Stimulated activated CD4-positive, alpha-beta T cell treated with anti-CD3 and anti-CD28 coated beads, Interleukin-12 subunit alpha, Interleukin-12 subunit beta, amount 100 ng/mL, for 24 hours (primary cell): ENCODE measurements around the gene SORD.

Experiments
- DNase-seq, 2 experiments: peaks; one replicate each; pipeline ENCODE4 v3.0.0-alpha.2; 2020; ENCODE audit warnings: low read depth in 2 of 2

SORD gene

DNA sequence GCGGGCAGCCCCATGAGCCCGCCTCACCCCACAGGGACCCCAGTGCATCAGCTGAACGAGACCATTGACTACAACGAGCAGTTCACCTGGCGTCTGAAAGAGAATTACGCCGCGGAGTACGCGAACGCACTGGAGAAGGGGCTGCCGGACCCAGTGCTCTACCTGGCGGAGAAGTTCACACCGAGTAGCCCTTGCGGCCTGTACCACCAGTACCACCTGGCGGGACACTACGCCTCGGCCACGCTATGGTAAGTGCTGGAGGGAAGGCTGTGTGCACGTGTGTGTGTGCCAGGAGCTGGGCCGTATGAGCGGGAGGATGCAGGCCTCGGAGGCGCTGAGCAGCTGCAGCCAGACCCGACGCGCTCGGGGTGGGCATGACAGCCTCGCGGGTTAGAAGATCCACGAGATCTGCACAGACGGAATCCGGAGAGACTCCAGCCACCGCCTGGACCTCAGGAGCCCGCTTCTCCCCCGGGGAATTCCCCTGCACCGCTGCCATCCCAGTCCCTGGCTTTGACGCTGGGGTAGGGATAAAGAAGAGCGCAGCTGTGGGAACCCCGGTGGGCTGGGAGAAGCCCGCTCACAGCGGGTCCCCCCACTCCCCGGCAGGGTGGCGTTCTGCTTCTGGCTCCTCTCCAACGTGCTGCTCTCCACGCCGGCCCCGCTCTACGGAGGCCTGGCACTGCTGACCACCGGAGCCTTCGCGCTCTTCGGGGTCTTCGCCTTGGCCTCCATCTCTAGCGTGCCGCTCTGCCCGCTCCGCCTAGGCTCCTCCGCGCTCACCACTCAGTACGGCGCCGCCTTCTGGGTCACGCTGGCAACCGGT lies 93.7 kb downstream of the SORD start:
- DNase-seq, result no peak

DNA sequence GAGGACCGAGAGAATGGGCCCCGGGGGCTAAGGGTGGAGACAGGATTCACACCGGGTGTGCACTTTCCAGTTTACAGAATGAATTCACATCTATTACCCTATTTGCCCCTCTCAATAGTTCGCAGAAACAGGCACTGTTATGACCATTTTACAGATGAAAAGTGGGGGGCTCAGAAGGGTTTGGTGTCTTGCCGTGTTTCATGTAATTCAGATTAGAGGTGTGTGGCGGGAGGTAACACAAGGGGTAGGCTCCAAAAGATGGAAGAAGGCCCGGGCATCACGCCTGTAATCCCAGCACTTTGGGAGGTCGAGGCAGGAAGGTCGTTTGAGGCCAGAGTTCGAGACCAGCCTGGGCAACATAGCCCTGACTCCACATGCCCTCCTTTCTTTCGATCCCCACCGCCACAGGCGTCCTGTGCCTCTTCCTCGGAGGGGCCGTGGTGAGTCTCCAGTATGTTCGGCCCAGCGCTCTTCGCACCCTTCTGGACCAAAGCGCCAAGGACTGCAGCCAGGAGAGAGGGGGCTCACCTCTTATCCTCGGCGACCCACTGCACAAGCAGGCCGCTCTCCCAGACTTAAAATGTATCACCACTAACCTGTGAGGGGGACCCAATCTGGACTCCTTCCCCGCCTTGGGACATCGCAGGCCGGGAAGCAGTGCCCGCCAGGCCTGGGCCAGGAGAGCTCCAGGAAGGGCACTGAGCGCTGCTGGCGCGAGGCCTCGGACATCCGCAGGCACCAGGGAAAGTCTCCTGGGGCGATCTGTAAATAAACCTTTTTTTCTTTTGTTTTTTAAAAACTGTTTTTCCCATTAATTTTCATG lies 94.5 kb downstream of the SORD start:
- no peak for DNase-seq

DNA sequence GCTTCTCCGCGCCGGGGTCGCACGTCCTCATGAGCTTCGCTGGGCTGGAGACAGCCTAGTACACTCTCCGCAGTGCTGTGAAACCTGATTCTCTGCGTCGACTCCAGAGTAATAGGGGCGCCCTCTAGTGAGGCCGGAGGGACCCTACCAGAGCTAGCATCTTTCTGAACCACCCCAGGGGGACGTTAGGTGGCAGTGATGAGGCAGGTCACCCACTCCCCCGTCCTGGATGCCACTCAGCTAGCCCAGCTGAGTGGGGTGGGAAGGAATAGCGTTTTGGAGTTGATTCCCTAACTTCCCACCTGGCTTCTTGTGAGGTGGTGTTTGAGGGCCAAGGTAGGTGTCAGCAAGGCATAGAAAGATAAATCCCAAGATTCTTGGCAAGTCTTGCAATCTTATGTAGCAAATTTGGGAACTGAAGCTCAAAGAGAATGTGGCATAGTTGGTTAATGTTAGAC lies 95.2 kb downstream of the SORD start:
- peak; percentile 64 to 84 for DNase-seq

DNA sequence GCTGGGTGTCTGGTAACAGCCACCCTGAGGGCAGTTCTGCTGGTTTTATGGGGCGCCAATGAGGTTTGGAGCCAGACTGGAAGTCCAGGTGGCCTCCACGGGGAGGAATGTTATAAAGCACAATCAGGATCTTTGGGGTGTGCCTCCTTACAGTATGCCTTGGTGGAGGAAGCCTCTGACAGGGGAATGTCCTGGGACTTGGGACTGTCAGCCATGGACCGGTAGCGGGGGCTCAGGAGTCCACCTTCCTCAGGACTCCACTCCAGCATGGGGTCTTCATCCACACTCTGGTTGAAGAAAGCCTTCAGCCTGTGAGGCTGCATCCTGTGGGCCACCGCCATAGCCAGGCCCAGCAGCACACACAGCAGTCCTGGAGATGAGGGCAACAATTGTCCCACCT lies 96.0 kb downstream of the SORD start:
- no peak for DNase-seq

DNA sequence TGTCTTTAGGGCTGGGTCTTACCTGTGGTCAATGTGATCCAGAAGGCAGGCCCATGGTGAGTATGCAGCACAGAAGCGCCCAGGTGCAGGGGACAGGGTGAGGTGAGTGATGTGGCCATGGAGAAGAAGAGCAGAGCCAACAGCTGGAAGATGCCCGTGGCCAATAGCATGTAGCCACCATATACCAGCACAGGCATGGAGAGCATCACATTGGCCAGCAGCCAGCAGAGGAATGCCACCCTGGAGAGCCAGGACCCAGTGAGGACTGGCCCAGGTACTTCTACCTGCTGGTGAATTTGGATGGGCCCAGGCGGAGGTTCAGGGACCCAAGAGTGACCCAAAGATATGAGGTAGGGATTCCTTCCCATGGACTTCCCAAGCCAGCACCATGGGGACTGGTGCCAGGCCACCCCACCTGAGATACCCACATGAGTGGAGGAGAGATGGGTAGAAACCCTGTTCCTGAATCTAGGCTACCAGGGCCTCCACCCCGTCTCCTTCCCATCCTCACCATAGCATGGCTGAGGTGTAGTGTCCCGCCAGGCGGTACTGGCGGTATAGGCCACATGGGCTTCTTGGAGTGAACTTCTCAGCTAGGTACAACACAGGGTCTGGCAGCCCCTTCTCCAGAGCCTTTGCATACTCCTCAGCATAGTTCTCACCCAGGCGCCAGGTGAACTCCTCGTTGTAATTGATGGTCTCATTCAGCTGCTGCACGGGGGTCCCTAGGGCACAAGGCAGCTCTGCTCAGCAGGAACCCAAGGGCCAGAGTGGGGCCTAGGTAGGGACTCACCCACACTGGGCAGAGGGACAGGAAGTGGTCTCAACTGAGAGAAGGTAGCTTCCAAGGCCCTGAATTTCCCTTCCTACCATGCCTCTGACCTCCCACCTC lies 97.3 kb downstream of the SORD start:
- no peak for DNase-seq

DNA sequence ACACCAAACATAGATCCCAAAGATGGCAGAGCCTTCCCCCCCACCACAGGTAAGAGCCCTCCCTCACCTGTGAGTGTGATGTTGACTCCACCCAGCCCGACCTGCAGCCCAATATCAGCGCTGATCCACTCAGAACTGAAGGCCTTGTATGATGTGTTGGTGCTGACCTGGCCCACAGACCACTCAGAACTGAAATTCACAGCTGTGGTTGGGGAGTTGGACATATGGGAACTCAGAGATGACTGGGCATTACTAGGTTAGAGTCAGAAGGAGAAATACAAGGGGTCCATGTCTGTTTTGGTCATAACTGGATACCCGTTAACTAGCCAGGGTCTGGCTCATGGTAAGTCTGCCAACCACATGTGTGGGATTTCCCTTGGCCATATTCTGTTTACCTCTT lies 98.0 kb downstream of the SORD start:
- no peak for DNase-seq

DNA sequence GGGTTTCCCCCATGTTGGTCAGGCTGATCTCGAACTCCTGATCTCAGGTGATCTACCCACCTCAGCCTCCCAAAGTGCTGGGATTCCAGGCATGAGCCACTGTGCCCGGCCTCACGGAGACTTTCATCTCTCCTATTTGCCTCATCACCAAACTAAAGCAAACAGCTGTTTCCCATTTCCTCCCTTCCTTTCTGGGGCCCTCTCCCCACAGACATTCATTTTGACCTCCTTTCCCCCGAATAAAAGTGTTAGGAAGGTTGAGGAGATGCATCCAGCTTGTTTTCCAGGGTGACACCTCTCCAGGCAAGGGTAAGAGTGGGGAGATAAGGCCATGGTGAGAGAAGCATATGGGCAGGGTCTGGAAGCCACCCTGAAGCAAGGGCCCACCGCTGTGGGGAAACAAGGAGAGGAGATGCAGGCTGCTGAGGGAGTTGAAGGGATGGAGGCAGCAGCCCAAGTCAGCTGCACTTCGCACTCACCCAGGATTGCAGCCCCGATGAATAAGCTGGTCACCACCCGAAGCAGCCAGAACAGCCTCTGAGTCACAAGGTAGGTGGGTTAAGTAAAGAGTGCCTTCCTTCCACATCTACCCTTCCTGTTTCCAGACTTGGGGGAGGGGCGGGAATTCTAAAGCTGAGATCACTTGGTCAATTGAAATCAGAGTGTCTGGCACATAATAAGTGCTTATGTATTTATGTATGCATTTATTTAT lies 98.9 kb downstream of the SORD start:
- DNase-seq, result no peak

DNA sequence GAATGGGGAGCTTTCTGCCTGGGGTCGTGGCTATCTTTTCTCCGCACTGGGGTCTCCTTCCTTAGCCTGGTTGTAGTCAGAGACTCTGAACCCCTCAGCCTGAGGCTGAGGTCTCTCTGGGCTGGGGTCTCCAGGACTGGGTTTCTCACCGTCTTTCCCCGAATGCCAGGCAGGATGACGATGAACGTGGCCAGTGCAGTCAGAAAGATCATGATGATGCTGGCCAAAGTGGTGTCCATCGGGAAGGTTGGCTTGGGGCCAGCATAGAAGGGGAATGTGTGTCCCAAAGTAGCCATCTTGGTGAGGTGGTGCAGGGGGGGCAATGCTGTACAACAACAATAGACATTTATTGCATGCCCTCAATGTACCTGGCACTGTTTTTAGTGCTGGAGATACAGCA lies 99.7 kb downstream of the SORD start:
- no peak for DNase-seq

DNA sequence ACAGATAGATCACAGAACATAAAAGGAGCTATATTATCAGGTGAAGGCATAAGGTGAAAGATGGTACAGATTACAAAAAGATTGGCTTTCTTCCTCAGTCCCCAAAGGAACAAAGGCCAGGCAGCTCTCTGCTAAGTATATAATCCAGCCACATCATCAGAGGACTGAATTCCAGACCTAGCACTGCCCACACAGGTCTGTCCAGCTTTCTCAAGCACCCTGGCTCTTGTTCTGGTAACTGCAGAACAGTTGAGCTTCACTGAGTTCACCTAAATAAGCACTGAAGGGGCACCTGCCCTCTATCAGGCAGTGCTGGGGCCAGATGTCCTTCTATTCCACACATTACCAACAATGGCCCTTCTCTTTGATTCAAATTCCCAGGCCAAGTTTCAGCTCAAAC lies 100.4 kb downstream of the SORD start:
- DNase-seq, result no peak

DNA sequence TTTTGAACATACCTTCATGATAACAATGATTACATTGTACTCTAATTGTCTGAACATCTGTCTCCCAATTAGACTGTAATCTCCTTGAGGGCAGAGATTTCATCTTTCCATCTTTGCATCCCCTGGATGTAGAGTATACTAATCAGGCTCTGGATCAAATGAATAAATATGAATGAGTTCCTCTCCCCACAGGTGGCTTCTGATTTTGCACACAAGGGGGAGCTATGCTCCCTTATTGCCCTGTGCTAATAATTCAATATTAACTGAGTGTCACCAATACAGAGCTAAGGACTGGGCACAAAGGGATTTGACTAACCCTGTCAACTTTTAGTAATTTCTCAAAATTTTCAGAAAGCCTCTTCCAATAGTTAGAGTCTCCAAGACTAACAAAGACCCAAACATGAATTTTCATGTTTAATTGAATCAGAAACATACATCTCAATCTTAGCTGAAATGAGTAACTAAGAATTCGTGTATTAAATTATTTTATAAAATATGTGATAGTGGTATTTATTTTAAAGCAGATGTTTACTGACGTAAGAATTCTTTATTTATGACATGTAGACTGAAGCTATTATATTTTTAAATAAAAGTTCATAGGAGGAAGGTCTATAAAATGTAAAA lies 103.7 kb downstream of the SORD start:
- DNase-seq, result no peak
